ENCODE data around the gene ADAMTSL1. TPM values are rescaled to one million over a fixed set of nuclear protein-coding genes. Genes with fewer than 3 reads are reported as not detected.

Gene ADAMTSL1
- total RNA-seq, 1 experiment from 2014 or later, result not detected

DNA sequence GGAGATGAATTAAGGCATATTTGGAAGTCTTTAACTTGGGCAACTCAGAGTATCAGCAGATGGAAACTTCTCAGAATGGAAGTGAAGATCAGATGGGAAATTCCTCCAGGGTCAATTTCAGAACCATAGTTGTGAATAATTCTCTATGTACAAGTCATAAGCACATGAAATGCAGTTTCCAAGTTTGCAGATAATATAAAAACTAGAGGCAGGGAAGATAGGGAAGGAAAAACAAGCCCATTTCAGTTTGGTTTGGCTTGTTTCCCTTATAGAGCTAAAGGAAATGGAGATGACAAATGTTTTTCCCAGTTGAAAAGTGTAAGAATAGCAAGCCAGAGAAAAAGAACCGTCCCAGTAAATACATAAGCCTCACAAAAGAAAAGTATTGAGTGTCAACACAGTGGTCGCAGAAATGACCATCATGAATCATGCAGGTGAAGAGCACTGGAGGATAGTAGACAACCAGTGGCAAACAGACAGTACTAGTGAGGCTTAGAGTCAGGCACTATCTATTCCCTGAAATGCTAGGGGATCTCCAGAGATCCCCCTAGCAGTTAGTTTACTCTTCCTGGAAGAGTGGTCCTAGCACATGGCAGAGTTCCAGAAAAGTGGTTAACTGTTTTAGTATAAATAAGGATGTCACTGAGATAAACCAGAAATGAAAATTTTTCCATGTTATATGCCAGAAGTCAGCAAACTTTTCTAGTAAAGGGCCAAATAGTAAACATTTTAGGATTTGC lies 313.1 kb downstream of the ADAMTSL1 start (continued):
- TF ChIP-seq CBX3 (IDR thresholded peaks at IDR 0.05; ENCODE audit: low read depth), result no peak

- H4K20me1 ChIP-seq (ENCODE audit: insufficient read depth), result no peaks in the 10 kb centered on the region
- no peak overlapping the region for H3K4me2 ChIP-seq (ENCODE audit: low read length)
- no peak for DNase-seq (ENCODE audit: low read depth, low spot score)
- intact Hi-C loops (cut with micrococcal nuclease), result no loop called here
- H2AFZ ChIP-seq (ENCODE audit: low read depth, low read length, poor library complexity, severe bottlenecking), result no peak overlapping the region
- no peak for ATAC-seq
- CTCF ChIA-PET, result no interaction called here
- H3K27me3 ChIP-seq (ENCODE audit: insufficient read depth, low read length), result peaks cover 18% of the 10 kb centered on the region
- H3K36me3 ChIP-seq (ENCODE audit: control insufficient read depth in 1 of 2, insufficient read depth in 2 of 2, low read length in 2 of 2), result no peaks in the 10 kb centered on the region
- H3K9me3 ChIP-seq (ENCODE audit: control insufficient read depth in 1 of 2, insufficient read depth in 1 of 2, low read depth in 1 of 2, low read length in 2 of 2), result no peaks in the 10 kb centered on the region
- H3K9me2 ChIP-seq (ENCODE audit: insufficient read depth), result no peaks in the 10 kb centered on the region
- RAD21 ChIA-PET (ENCODE audit: low non-redundant PET in 1 of 2, low total read pairs in 2 of 2, uncharacterized antibody in 2 of 2, unreplicated experiment in 2 of 2), result no interaction called here
- no peaks in the 10 kb centered on the region for H3K4me1 ChIP-seq (ENCODE audit: control insufficient read depth in 1 of 2, insufficient read depth in 2 of 2, low read length in 2 of 2)
- H3K9ac ChIP-seq (ENCODE audit: low read length), result no peak overlapping the region
- POLR2A ChIA-PET, result no interaction called here
- no peak overlapping the region for H3K4me3 ChIP-seq (replicated peaks in 1 of 2; ENCODE audit: low read depth in 1 of 2, low read length in 2 of 2)
- no peaks in the 10 kb centered on the region for H3K79me2 ChIP-seq (ENCODE audit: insufficient read depth, low read length)
- BruUV-seq (replicated peaks), result no TSS peak
- no peak overlapping the region for H3K27ac ChIP-seq (ENCODE audit: low read depth, low read length)
- TF ChIP-seq, protein P1, sequence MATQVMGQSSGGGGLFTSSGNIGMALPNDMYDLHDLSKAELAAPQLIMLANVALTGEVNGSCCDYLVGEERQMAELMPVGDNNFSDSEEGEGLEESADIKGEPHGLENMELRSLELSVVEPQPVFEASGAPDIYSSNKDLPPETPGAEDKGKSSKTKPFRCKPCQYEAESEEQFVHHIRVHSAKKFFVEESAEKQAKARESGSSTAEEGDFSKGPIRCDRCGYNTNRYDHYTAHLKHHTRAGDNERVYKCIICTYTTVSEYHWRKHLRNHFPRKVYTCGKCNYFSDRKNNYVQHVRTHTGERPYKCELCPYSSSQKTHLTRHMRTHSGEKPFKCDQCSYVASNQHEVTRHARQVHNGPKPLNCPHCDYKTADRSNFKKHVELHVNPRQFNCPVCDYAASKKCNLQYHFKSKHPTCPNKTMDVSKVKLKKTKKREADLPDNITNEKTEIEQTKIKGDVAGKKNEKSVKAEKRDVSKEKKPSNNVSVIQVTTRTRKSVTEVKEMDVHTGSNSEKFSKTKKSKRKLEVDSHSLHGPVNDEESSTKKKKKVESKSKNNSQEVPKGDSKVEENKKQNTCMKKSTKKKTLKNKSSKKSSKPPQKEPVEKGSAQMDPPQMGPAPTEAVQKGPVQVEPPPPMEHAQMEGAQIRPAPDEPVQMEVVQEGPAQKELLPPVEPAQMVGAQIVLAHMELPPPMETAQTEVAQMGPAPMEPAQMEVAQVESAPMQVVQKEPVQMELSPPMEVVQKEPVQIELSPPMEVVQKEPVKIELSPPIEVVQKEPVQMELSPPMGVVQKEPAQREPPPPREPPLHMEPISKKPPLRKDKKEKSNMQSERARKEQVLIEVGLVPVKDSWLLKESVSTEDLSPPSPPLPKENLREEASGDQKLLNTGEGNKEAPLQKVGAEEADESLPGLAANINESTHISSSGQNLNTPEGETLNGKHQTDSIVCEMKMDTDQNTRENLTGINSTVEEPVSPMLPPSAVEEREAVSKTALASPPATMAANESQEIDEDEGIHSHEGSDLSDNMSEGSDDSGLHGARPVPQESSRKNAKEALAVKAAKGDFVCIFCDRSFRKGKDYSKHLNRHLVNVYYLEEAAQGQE (IDR thresholded peaks at IDR 0.05; ENCODE audit: low read depth), result no peak
- no peak for TF ChIP-seq CEBPB (IDR thresholded peaks at IDR 0.05; ENCODE audit: low read depth)
- TF ChIP-seq SIN3A (IDR thresholded peaks at IDR 0.05; ENCODE audit: low read depth), result no peak
- no peak for TF ChIP-seq SRF (IDR thresholded peaks at IDR 0.05; ENCODE audit: low read depth)
- TF ChIP-seq FOSL1 (IDR thresholded peaks at IDR 0.05; ENCODE audit: low read depth), result no peak
- TF ChIP-seq EZH2 (IDR thresholded peaks at IDR 0.05), result no peak
- no peak for TF ChIP-seq POLR2AphosphoS5 (IDR thresholded peaks at IDR 0.05; ENCODE audit: low read depth, low read length)
- no peak for TF ChIP-seq ZNF274 (IDR thresholded peaks at IDR 0.05; ENCODE audit: low read depth, low read length)
- TF ChIP-seq TCF7L2 (IDR thresholded peaks at IDR 0.05; ENCODE audit: borderline replicate concordance, extremely low read depth, insufficient read depth, insufficient read length), result no peak
- no peak for TF ChIP-seq JUND (IDR thresholded peaks at IDR 0.05)
- no peak for TF ChIP-seq SP1 (IDR thresholded peaks at IDR 0.05; ENCODE audit: low read depth)
- TF ChIP-seq ZFX (IDR thresholded peaks at IDR 0.05), result no peak
- no peak for TF ChIP-seq POLR2A (IDR thresholded peaks at IDR 0.05; ENCODE audit: borderline replicate concordance, extremely low read depth, insufficient read depth, insufficient read length)
- no peak for TF ChIP-seq CBX3 (IDR thresholded peaks at IDR 0.05; ENCODE audit: low read depth)
- no peak for TF ChIP-seq EGR1 (IDR thresholded peaks at IDR 0.05; ENCODE audit: low read depth)
- TF ChIP-seq, protein P2, sequence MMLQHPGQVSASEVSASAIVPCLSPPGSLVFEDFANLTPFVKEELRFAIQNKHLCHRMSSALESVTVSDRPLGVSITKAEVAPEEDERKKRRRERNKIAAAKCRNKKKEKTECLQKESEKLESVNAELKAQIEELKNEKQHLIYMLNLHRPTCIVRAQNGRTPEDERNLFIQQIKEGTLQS (IDR thresholded peaks at IDR 0.05), result no peak
- no peak for TF ChIP-seq CTCF (IDR thresholded peaks at IDR 0.05 in 2 of 3, conservative IDR thresholded peaks at IDR 0.05 in 1 of 3; ENCODE audit: borderline replicate concordance in 1 of 3, insufficient read depth in 1 of 3, low read depth in 2 of 3, low read length in 2 of 3)
- no peak for TF ChIP-seq ZBTB33 (IDR thresholded peaks at IDR 0.05; ENCODE audit: extremely low read depth, insufficient replicate concordance, low read length)
- TF ChIP-seq, protein P3, sequence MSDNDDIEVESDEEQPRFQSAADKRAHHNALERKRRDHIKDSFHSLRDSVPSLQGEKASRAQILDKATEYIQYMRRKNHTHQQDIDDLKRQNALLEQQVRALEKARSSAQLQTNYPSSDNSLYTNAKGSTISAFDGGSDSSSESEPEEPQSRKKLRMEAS (IDR thresholded peaks at IDR 0.05), result no peak
These were observed 314.3 kb downstream of the ADAMTSL1 start for GRCh38 chr9:18788256-18788655.
